PC-9 (cell line): ENCODE data around the gene ZNF780A. TPM values are rescaled to one million over a fixed set of nuclear protein-coding genes. Genes with fewer than 3 reads are reported as not detected.

Experiments
- BruUV-seq: library from RNA; stranded (reverse); fragments of 400-500 nt; replicated peaks from 2 replicates; lab custom pipeline; 2021; lab: Mats Ljungman, UMichigan
- CTCF ChIA-PET: fragments of 300-600 bp; sonication (Branson Sonifier 250); formaldehyde crosslinking; loops from one replicate; lab custom pipeline; 2022; ENCODE audit warnings: antibody characterized with exemption; lab: Charles Lee
- POLR2A ChIA-PET: fragments of 300-600 bp; sonication (Branson Sonifier 250); formaldehyde crosslinking; loops from one replicate; lab custom pipeline; 2022; ENCODE audit warnings: antibody characterized with exemption; ENCODE audit not compliant: unreplicated experiment; lab: Charles Lee
- DNase-seq, 2 experiments: peaks; one replicate each; pipeline versions ENCODE4 v3.0.0 to v3.0.0-alpha.2; 2015 to 2022; ENCODE audit warnings: mixed read lengths in 1 of 2
- H2AFZ ChIP-seq: fragments of 200-600 bp; sonication (generic); 2 replicates; pipeline ENCODE4 v1.8.1; 2017; ENCODE audit warnings: antibody characterized with exemption
- H3F3A ChIP-seq: fragments of 200-600 bp; sonication (generic); 2 replicates; pipeline ENCODE4 v1.8.1; 2017; ENCODE audit warnings: antibody characterized with exemption, mild to moderate bottlenecking, low read depth; ENCODE audit not compliant: insufficient read depth
- H3K27ac ChIP-seq: fragments of 200-600 bp; sonication (generic); 2 replicates; pipeline ENCODE4 v1.6.1; 2016; ENCODE audit warnings: mixed run types
- H3K27me3 ChIP-seq: fragments of 200-600 bp; sonication (generic); 2 replicates; pipeline ENCODE4 v1.6.1; 2016; ENCODE audit warnings: low read depth, mixed run types; ENCODE audit not compliant: insufficient read depth
- H3K36me3 ChIP-seq: fragments of 200-600 bp; sonication (generic); 2 replicates; pipeline ENCODE4 v1.6.1; 2016; ENCODE audit warnings: low read depth, mixed run types
- H3K4me1 ChIP-seq: fragments of 200-600 bp; sonication (generic); replicated peaks from 2 replicates; pipeline ENCODE4 v1.6.1; 2016; ENCODE audit warnings: mixed run types; ENCODE audit not compliant: insufficient read depth
- H3K4me2 ChIP-seq: fragments of 200-600 bp; sonication (generic); 2 replicates; pipeline ENCODE4 v1.6.1; 2017; ENCODE audit warnings: mixed run types
- H3K4me3 ChIP-seq: fragments of 200-600 bp; sonication (generic); 2 replicates; pipeline ENCODE4 v1.6.1; 2016; ENCODE audit warnings: mixed run types
- H3K79me2 ChIP-seq: fragments of 200-600 bp; sonication (generic); 2 replicates; pipeline ENCODE4 v1.6.1; 2017; ENCODE audit warnings: low read depth, mixed run types
- H3K9me2 ChIP-seq: fragments of 200-600 bp; sonication (generic); 2 replicates; pipeline ENCODE4 v1.8.1; 2017; ENCODE audit warnings: mild to moderate bottlenecking; ENCODE audit not compliant: insufficient read depth
- H3K9me3 ChIP-seq: fragments of 200-600 bp; sonication (generic); 2 replicates; pipeline ENCODE4 v1.8.1; 2016; ENCODE audit warnings: low read depth; ENCODE audit not compliant: insufficient read depth
- H4K20me1 ChIP-seq: fragments of 200-600 bp; sonication (generic); 2 replicates; pipeline ENCODE4 v1.8.1; 2017; ENCODE audit not compliant: insufficient read depth
- CTCF ChIP-seq: fragments of 200-600 bp; sonication (generic); conservative IDR thresholded peaks from 2 replicates; pipeline ENCODE4 v1.6.1; 2017; ENCODE audit warnings: mixed run types, antibody characterized with exemption, mild to moderate bottlenecking, moderate library complexity
- EZH2 ChIP-seq: fragments of 200-600 bp; sonication (generic); IDR thresholded peaks from 2 replicates; pipeline ENCODE4 v1.8.0; 2017; ENCODE audit warnings: antibody characterized with exemption, low read depth
- intact Hi-C: fragments of 100-400 bp; cut with micrococcal nuclease; formaldehyde crosslinking; loops from one replicate; pipeline ENCODE4 v1.10.0; 2022; ENCODE audit not compliant: unreplicated experiment
- total RNA-seq: library from RNA; stranded (reverse); gene quantifications from 2 replicates; pipeline ENCODE4 v1.2.3, GENCODE V29; 2021

Gene ZNF780A
- total RNA-seq, 1 experiment from 2014 or later: 15.5 TPM

DNA sequence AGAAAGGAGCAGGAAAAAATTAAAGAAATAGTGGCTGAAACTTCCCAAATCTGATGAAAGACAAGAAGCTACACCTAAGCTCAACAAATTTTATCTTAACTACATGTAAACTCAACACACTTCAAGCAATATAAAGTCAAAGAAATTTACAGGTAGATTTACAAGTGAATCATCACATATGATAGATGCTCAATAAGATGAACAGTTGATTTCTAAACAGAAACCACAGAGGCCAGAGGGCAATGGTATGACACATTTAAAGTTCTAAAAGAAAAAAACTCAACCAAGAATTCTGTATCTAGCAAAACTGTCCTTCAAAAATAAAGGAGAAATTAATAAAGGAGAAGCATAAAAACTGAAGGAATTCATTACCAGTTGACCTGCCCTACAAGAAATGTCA, 39.3 kb upstream of the ZNF780A start:
- ChIA-PET POLR2A (no interaction called here), CTCF (no interaction called here)
- Histone ChIP-seq H3K9me2 (no peaks in the 10 kb centered on the region), H3K79me2 (no peaks in the 10 kb centered on the region), H3K36me3 (no peaks in the 10 kb centered on the region), H3K4me1 (no peaks in the 10 kb centered on the region), H2AFZ (no peak overlapping the region), H3K4me3 (no peak overlapping the region), H4K20me1 (no peaks in the 10 kb centered on the region), H3F3A (no peaks in the 10 kb centered on the region), H3K9me3 (no peaks in the 10 kb centered on the region), H3K27me3 (peaks cover 32% of the 10 kb centered on the region), H3K4me2 (no peak overlapping the region), H3K27ac (no peak overlapping the region)
- TF ChIP-seq CTCF (no peak), EZH2 (no peak)
- intact Hi-C loops: no loop called here
- no peak for DNase-seq
- BruUV-seq: no TSS peak

GRCh38 chr19:40129425-40129824, 38.7 kb upstream of the ZNF780A start:
- no peak overlapping the region for H3K4me3 ChIP-seq
- H3K4me2 ChIP-seq: no peak overlapping the region
- H3K36me3 ChIP-seq: no peaks in the 10 kb centered on the region
- no peaks in the 10 kb centered on the region for H3K9me3 ChIP-seq
- no peaks in the 10 kb centered on the region for H3K4me1 ChIP-seq
- TF ChIP-seq EZH2 (no peak), CTCF (no peak)
- no peak overlapping the region for H3K27ac ChIP-seq
- no peaks in the 10 kb centered on the region for H3K9me2 ChIP-seq
- H2AFZ ChIP-seq: no peak overlapping the region
- no TSS peak for BruUV-seq
- ChIA-PET POLR2A (no interaction called here), CTCF (interaction anchor here (0.6 kb wide), 1 partner anchor 804 kb away, joined by 3 read pairs; no protein-coding TSS in a partner anchor)
- intact Hi-C loops: no loop called here
- no peak for DNase-seq
- no peaks in the 10 kb centered on the region for H4K20me1 ChIP-seq
- H3K79me2 ChIP-seq: no peaks in the 10 kb centered on the region
- no peaks in the 10 kb centered on the region for H3F3A ChIP-seq
- H3K27me3 ChIP-seq: peaks cover 26% of the 10 kb centered on the region

GRCh38 chr19:40128991-40129390, 38.2 kb upstream of the ZNF780A start:
- Histone ChIP-seq H3K9me2 (no peaks in the 10 kb centered on the region), H3K9me3 (no peaks in the 10 kb centered on the region), H2AFZ (no peak overlapping the region), H3K4me2 (no peak overlapping the region), H3K27ac (no peak overlapping the region), H3K4me1 (no peaks in the 10 kb centered on the region), H3K79me2 (no peaks in the 10 kb centered on the region), H3K4me3 (no peak overlapping the region), H3K27me3 (peaks cover 24% of the 10 kb centered on the region), H4K20me1 (no peaks in the 10 kb centered on the region), H3K36me3 (no peaks in the 10 kb centered on the region), H3F3A (no peaks in the 10 kb centered on the region)
- DNase-seq: no peak
- no peak for TF ChIP-seq CTCF
- TF ChIP-seq EZH2: no peak
- no TSS peak for BruUV-seq
- CTCF ChIA-PET: interaction anchor here (0.6 kb wide), 1 partner anchor 804 kb away, joined by 3 read pairs; no protein-coding TSS in a partner anchor
- intact Hi-C loops: no loop called here
- POLR2A ChIA-PET: no interaction called here
